Stimulated activated CD4-positive, alpha-beta T cell treated with anti-CD3 and anti-CD28 coated beads, Interleukin-1b, Interleukin-23, amount 100 ng/mL, for 4 hours (primary cell): ENCODE results near the gene DOCK9.

ENCODE experiments used
- DNase-seq, 2 donors: peaks; one replicate each; pipeline ENCODE4 v3.0.0-alpha.2; 2020; ENCODE audit warnings: low read depth in 2 of 2

DOCK9 gene

DNA sequence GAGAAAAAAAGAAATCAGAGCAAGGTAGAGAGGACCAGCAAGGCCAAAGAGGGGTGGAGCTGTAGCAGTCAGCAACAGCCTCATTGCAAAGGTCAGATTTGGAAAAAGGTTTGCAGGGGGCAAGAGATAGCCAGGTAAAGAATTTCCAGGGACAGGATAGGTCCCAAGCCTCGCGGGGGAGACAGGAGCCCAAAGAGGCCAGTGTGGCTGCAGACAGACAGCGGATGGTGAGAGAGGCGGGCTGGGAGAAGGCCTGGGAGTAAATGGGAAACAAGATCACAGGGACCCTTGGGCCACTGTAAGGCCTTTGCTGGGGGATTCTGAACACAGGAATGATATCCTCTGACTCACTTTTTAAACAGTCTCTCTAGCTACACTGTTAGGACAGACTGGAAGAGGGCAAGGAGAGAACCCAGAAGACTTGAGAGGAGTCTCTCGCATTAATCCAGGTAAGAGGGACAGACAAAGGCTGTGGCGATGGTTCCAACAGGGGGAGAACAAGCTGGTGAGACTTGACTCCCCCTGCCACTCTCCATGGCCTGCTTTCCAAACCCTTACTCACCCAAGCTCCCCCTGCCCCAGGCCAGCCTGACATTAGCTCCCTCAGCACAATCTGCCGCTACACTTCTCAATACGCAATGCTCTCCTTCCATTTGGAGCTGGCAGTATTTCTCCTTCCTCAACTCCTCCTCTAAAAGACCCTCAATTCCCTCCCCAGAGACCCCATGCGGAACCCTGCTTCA lies 31.8 kb downstream of the DOCK9 start:
- no peak for DNase-seq

- no peak for DNase-seq
Measured at GRCh38 chr13:98944336-98944735, 33.5 kb downstream of the DOCK9 start.

DNA sequence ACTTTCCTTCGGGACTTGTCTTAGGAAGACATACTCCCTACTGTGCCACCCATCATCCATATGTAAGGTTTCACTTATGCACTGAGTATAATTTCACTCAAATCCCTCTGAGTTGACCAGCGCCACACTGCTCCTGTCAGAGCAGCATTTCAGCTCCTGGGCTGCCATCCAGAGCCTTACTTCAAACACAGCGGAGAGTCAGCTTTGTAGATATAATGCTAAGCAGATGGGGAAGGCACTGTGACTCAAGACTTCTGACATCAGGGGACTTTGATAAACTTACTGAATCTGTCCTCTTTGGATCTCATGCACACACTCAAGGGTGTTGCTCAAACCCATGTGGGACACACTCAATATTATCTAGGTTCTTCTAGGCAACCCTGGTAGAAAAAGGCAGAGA lies 34.9 kb downstream of the DOCK9 start:
- no peak for DNase-seq

DNA sequence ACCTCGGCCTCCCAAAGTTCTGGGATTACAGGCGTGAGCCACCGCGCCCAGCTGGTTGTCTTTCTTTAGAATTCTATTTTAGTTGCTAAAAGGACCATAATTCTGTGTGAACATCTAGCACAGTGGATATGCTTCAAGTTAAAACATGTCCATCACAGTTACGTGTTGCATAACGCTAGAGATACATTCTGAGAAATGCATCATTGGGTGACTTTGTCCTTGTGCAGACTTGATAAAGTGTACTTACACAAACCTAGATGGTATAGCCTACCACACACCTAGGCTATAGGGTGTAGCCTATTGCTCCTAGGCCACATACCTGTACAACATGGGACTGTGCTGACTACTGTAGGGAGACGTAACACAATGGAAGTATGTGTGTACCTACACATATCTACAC lies 35.4 kb downstream of the DOCK9 start:
- DNase-seq, result no peak

DNA sequence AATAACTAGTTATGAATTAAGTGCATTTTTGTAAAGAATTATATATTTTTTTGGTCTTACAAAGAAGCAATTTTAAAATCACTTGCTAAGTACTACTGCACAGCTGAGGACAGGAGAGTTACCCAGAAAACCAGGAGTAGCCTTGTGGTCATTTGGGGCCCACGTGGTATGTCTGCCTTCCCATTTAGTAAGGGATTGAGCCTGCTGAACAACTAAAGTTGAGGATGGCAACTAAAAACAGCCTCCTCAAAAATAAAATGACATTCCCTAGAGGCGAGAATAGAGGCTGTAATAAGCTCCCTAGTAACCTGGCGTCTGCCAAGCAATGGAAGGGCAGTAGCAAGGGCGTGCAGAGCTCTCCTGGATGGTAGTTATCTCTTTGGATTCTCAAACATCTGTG lies 36.3 kb downstream of the DOCK9 start:
- no peak for DNase-seq

GRCh38 chr13:98941126-98941525 lies 36.7 kb downstream of the DOCK9 start:
- DNase-seq, result no peak

DNA sequence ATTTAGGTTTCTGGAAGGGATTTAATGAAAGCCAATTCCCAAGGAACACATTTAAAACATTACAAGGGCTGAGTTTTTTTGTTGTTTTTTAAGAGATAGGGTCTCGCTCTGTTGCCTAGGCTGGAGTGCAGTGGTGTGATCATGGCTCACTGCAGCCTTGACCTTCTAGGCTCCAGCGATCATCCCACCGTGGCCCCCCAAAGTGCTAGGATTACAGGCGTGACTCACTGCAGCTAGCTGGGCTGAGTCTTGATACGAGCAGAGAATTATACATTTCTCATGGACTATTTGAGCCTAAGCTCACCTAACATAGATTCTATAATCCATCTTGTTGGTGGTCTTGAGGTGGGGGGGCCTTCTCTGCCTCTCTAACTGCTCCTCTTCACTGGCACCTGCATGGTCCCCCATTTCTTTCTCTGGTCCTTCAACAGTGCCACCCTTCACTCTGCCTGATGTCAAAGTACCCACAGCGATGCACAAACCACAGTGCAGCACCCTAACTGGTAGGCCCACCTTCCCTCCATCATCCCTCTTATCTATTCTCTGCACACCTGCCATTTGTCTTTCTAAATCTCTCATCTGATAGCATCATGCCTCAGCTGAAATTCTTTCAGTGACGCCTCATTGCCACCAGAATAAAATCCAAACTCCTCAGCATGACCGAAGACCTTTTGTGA lies 37.4 kb downstream of the DOCK9 start:
- no peak for DNase-seq

- no peak for DNase-seq
Measured at GRCh38 chr13:98939660-98940191, 38.1 kb downstream of the DOCK9 start.

DNA sequence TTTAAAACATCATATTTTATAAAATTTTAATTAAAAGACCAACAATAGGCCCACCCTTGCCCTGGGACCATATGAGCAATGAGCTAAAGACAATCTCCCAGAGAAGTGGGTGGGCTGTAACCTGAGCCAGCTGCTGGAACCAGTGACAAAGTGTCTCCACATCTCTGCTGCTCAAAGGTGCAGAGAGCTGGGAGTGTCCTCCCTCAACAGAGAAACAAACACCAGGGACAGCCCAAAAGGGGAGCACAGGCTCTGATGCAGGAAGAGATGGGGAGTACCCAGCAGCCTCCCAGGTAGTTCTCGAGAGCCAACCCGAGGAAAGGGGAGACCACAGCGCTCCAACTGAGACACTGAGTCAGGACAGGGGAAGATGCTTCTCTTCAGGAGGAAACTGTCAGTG lies 39.1 kb downstream of the DOCK9 start:
- DNase-seq, result no peak

DNA sequence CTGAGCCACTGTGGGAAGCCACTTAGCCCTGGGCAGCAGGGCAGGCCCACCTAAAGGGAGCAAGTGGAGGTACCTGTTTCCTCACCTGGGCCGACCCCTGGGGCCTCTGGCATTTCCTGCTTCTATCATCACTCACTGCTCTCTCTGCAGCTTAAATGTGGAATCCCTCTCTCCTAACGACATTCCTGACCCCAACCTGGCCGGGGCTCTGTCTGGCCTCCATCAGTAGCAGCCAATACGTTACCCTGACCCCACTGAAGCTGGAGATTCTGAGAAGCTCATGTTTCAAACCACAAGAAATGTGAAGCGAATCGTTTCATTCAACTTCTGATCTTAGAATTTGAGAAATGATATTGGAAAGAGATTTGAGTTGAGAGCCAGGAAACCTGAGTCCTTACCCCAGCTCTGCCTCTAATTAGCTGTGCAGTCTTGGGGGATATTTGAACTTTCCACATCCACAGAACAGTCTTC lies 39.9 kb downstream of the DOCK9 start:
- DNase-seq, result no peak

DNA sequence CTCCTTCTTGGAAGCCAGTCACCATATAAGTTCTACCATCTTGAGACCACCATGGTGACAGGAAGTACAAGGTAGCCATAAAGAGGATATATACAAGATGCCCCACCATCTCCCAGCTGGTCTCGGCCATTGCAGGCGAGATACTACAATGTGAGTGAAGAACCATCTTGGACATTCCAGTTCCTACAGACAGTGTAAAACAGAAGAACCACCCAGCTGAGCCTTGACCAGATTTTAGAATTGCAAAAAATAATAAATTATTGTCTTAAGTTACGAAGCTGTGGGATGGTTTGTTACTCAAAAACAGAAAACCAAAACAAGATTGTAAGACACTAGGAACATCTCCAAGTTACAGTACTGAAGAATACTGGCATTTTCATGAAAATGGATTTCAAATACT lies 43.6 kb downstream of the DOCK9 start:
- no peak for DNase-seq

GRCh38 chr13:98930151-98930591 lies 47.7 kb downstream of the DOCK9 start:
- no peak for DNase-seq

DNA sequence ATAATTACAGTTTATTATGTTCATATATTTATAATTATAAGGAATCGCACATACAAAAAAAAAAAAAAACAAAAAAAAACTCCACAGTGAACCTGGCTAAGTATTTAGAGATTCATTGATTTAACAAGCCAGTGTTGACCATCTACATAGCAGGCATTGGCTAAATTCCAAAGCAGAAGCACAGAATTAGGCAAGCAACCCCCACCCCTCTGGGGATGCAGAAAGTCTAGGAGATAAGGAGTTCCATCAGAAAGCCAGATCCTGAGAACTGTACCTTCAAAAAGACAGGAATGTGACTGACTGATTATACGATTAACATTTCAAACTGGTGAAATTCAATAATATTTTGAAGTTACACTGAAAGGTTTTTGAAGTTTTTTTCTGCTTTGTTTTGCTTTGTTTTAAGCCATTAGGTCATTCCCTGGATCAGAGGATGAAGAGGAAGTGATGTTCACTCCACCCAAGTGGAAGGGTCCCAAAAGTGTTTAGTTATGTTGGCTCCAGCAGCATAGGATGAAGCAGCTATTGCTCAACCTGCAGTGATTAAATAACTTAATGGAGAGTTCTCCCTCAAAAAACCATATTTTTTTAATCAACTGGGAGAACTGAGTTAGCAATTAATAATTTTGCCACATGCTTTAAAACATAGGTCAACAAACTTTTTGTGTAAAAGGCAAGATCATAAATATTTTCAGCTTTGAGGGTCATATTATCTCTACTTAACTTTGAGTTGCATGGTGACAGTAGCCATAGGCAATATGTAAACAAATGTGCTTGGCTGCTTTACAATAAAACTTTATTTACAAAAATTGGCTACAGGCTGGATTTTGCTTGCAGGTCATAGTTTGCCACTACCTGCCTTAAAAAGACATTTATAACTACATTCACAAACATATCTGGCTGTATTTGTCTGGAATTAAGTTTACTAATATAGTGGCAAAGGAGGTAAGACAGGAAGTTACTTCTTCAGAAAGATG lies 49.6 kb downstream of the DOCK9 start:
- no peak for DNase-seq

GRCh38 chr13:98925949-98926348 lies 51.9 kb downstream of the DOCK9 start:
- DNase-seq, result no peak

DNA sequence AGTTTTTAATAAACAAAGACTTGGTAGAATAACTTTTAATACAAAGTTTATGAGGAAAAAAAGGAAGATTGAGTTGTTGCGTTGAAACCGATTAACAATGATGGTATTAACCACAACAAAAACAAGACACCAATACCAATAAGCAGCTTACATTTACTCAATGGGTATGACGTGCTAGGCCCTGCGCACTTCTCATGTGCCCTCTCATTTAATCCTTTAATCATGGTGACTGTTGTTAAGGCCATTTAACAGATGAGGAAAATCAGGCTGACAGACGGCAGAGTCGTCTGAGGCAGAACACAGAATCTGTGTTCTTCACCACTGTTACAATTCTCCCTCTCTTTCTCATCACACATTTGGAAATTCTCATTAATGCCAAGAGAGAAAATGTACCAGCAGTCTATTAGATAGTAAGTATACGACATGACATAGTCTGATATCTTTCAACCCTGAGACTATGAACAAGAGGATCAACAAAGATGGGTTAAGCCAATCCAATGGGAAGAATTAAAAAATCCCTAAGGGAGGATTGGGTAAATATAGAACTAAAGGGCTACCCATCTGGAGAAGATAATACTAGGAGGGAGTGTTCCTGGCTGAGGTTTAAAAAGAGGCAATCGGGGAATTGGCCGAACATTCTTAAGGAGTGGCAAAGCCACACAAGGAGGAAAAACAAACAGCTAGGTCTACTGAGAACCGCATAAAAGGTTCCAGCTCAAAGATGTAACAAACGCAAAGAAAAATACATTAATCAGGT lies 54.0 kb downstream of the DOCK9 start:
- no peak for DNase-seq

- DNase-seq, result no peak
Measured at GRCh38 chr13:98922306-98922705, 55.6 kb downstream of the DOCK9 start.

GRCh38 chr13:98921786-98922185 lies 56.1 kb downstream of the DOCK9 start:
- no peak for DNase-seq

DNA sequence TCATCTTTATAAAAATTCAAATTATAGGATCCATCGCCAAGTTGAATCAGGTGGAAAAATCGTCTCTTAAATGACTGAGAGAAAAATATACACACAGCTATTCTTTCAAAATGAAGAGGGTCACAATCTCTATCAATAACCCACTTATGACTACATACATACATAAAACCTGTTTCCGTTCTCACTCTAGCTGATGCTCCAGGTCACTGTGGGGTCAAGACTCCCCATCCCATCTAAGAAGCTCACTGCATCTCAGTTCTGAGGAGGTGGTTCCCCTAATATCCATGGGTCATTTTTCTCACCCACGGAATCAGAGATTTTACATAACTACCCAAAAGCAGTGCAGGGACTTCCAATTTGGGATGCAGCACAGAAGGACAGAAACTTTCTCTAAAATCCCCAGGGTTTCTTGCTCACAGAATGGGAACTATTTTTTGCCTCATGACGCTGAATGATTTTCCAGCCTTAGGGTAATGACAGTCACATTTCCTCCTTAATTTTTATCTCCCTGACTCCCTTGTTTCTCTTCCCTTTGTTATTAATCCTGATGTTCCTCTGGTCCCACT lies 56.8 kb downstream of the DOCK9 start:
- DNase-seq, result no peak

DNA sequence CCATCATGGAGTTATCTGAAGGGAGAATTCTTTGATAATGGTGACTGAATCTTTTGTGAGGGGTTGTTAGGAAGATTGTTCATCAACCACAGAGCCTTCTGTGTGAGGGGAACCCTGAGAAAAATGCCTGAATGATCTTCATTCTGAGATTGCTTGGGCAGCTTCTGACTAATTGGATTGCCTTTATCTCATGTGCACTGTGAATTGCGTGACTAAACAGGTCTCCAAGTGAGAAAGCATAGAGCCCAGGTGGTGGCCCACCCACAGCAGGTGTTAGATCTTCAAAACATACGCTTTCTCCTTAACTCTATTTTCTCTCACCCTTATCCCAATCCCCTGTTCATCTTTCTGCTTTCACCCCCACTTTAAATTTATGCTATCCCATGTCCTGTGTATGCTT lies 58.3 kb downstream of the DOCK9 start:
- DNase-seq, result no peak

- DNase-seq, result no peak
Measured at GRCh38 chr13:98918771-98919170, 59.1 kb downstream of the DOCK9 start.

DNA sequence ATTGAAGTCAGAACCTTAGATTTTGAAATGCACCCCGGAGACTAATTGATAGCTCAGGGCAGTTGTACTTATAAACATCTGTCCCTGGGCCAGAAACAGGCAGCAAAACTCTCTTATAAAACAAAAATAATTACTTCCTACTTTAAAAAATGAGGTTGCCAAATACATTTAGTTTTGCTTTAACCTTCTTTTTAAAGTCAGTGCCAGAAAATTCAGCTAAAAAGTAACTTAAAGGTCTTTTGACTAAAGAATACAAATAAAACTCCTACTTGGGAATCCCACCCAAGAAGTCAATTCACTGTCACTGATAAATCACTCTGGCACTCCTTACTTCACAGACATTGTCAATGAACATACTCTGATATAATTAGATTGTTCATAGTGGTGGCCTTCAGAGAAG lies 60.7 kb downstream of the DOCK9 start:
- DNase-seq, result no peak
